Small intestine (tissue), 4 donors: ENCODE data around the gene KDM2B. TPM values are rescaled to one million over a fixed set of nuclear protein-coding genes. Genes with fewer than 3 reads are reported as not detected.

Source experiments
- polyA plus RNA-seq, 4 donors: library from polyadenylated mRNA; stranded (reverse) in 3 of 4; unstranded in 1 of 4; fragments of 200-250 nt in 3 of 4; fragments of 120-200 nt in 1 of 4; gene quantifications; one replicate each; pipeline versions ENCODE4 v1.2.1 to v1.2.3, GENCODE V29; 2013
- donor health status: healthy with polysubstance abuse.
- donor health status: Bipolar disorder and iron deficiency.
- donor health status: healthy.

Gene KDM2B
- polyA plus RNA-seq, 4 donors, result 7.6 to 16.0 (median 11.8) TPM

Other genes with a start within 250 kb of the KDM2B start
- 100 to 1,000 TPM in 1 of 4 donors, 10 to 100 TPM in 3; 65.4 to 135 (median 79.4) TPM for gene ANAPC5, start 228.6 kb downstream of the KDM2B start, polyA plus RNA-seq
- gene RNF34, start 180.9 kb downstream of the KDM2B start, polyA plus RNA-seq, result 10 to 100 TPM; 29.7 to 39.0 (median 31.8) TPM
- 10 to 100 TPM; 16.1 to 51.4 (median 28.7) TPM for gene ORAI1, start 45.5 kb upstream of the KDM2B start, polyA plus RNA-seq
- 1 to 10 TPM in 1 of 4 donors, under 1 TPM in 1, not detected in 2; 0.57 to 3.1 TPM for gene MORN3, start 88.6 kb upstream of the KDM2B start, polyA plus RNA-seq
- 10 to 100 TPM in 1 of 4 donors, 1 to 10 TPM in 3; 2.7 to 11.3 (median 3.6) TPM for gene TMEM120B, start 131.7 kb upstream of the KDM2B start, polyA plus RNA-seq
- 10 to 100 TPM; 13.3 to 75.9 (median 43.6) TPM for gene RHOF, start 212.7 kb upstream of the KDM2B start, polyA plus RNA-seq
- 10 to 100 TPM in 1 of 4 donors, 1 to 10 TPM in 3; 3.6 to 13.0 (median 6.6) TPM for gene SETD1B, start 223.0 kb upstream of the KDM2B start, polyA plus RNA-seq